CD8-positive, alpha-beta memory T cell (primary cell): ENCODE data around the gene PPP4R4. TPM values are rescaled to one million over a fixed set of nuclear protein-coding genes. Genes with fewer than 3 reads are reported as not detected.
A peak's percentile ranks its signal among the peaks of the same experiment; 100 is the strongest.
"Not testable (repeated sequence)": the region's sequence is repeated elsewhere in the genome, so short reads cannot be mapped to it uniquely, and the experiment has no call there.

Experiments
- CTCF ChIA-PET: fragments of 350-600 bp; sonication (Branson Sonifier 250); formaldehyde crosslinking; loops from one replicate; lab custom pipeline; 2021; ENCODE audit warnings: antibody characterized with exemption; lab: Charles Lee
- POLR2A ChIA-PET: fragments of 350-600 bp; sonication (Branson Sonifier 250); formaldehyde crosslinking; loops from one replicate; lab custom pipeline; 2021; ENCODE audit warnings: antibody characterized with exemption; lab: Charles Lee
- DNase-seq, 5 donors: peaks; one replicate each; pipeline versions ENCODE4 v3.0.0 to v3.0.0-alpha.2; 2020 to 2022; ENCODE audit warnings: mixed read lengths in 1 of 5
- H3K27ac ChIP-seq: one replicate; pipeline ENCODE4 v1.7.0; 2013; ENCODE audit warnings: low read depth, mild to moderate bottlenecking, low read length, moderate library complexity
- H3K27me3 ChIP-seq: 2 replicates; pipeline ENCODE4 v1.7.0; 2013; ENCODE audit warnings: low read length, mild to moderate bottlenecking; ENCODE audit not compliant: insufficient read depth, poor library complexity, severe bottlenecking
- H3K36me3 ChIP-seq: 2 replicates; pipeline ENCODE4 v1.7.0; 2013; ENCODE audit warnings: mild to moderate bottlenecking, low read length, moderate library complexity; ENCODE audit not compliant: insufficient read depth
- H3K4me1 ChIP-seq: 2 replicates; pipeline ENCODE4 v1.7.0; 2013; ENCODE audit warnings: mild to moderate bottlenecking, low read length, moderate library complexity; ENCODE audit not compliant: insufficient read depth
- H3K4me3 ChIP-seq: 2 replicates; pipeline ENCODE4 v1.7.0; 2013; ENCODE audit warnings: mild to moderate bottlenecking, low read length
- H3K9me3 ChIP-seq: 2 replicates; pipeline ENCODE4 v1.7.0; 2013; ENCODE audit warnings: mild to moderate bottlenecking, low read length
- H3K27ac Mint-ChIP-seq, 8 donors: one replicate each; pipeline ENCODE4 v1.8.0; 2020 to 2021; ENCODE audit warnings: mixed read lengths in 8 of 8, mild to moderate bottlenecking in 6 of 8, inconsistent platforms in 3 of 8, moderate library complexity in 3 of 8
- H3K27me3 Mint-ChIP-seq, 2 donors: one replicate each; pipeline ENCODE4 v1.8.0; 2020 to 2021; ENCODE audit warnings: mixed read lengths in 2 of 2, mild to moderate bottlenecking in 1 of 2, moderate library complexity in 1 of 2
- H3K36me3 Mint-ChIP-seq, 3 donors: one replicate each; pipeline ENCODE4 v1.8.0; 2020 to 2021; ENCODE audit warnings: mixed read lengths in 3 of 3, inconsistent platforms in 1 of 3, mild to moderate bottlenecking in 1 of 3
- H3K4me1 Mint-ChIP-seq, 3 donors: one replicate each; pipeline ENCODE4 v1.8.0; 2020 to 2021; ENCODE audit warnings: mixed read lengths in 3 of 3, inconsistent platforms in 1 of 3, mild to moderate bottlenecking in 1 of 3
- H3K4me3 Mint-ChIP-seq, 7 donors: one replicate each; pipeline ENCODE4 v1.8.0; 2020 to 2021; ENCODE audit warnings: mixed read lengths in 7 of 7, mild to moderate bottlenecking in 6 of 7, moderate library complexity in 4 of 7, inconsistent platforms in 2 of 7
- H3K9me3 Mint-ChIP-seq, 5 donors: one replicate each; pipeline ENCODE4 v1.8.0; 2020 to 2022; ENCODE audit warnings: mixed read lengths in 5 of 5, mild to moderate bottlenecking in 3 of 5, moderate library complexity in 2 of 5, inconsistent platforms in 1 of 5
- polyA plus RNA-seq: library from polyadenylated mRNA; unstranded; fragments of 300-500 nt; fragmentation: Illumina TruSeq; gene quantifications from one replicate; pipeline ENCODE4 v1.2.3, GENCODE V29; 2021
- total RNA-seq, 2 experiments: library from RNA; stranded (reverse); gene quantifications; one replicate each; pipeline ENCODE4 v1.2.3, GENCODE V29; 2021

The PPP4R4 gene
- total and polyA plus RNA-seq, 3 experiments from 2014 or later = 0.17 to 1.8 (median 1.2) TPM

- H3K36me3 ChIP-seq = no peaks in the 10 kb centered on the region
- CTCF ChIA-PET = no interaction called here
- H3K4me3 ChIP-seq = no peak overlapping the region
- no peaks in the 10 kb centered on the region for H3K9me3 ChIP-seq
- Mint-ChIP-seq H3K9me3 (no peaks in the 10 kb centered on the region), H3K4me1 (no peaks in the 10 kb centered on the region), H3K4me3 (no peak overlapping the region), H3K27ac (no peak overlapping the region), H3K36me3 (peaks cover 0 to 3% (median 0%) of the 10 kb centered on the region in 3 donors), H3K27me3 (peaks cover 0 to 33% of the 10 kb centered on the region in 2 donors)
- H3K27ac ChIP-seq = no peak overlapping the region
- POLR2A ChIA-PET = no interaction called here
- no peak for DNase-seq
- H3K27me3 ChIP-seq = no peaks in the 10 kb centered on the region
- no peaks in the 10 kb centered on the region for H3K4me1 ChIP-seq
Measured at GRCh38 chr14:94244182-94244581, 70.1 kb downstream of the PPP4R4 start.

DNA sequence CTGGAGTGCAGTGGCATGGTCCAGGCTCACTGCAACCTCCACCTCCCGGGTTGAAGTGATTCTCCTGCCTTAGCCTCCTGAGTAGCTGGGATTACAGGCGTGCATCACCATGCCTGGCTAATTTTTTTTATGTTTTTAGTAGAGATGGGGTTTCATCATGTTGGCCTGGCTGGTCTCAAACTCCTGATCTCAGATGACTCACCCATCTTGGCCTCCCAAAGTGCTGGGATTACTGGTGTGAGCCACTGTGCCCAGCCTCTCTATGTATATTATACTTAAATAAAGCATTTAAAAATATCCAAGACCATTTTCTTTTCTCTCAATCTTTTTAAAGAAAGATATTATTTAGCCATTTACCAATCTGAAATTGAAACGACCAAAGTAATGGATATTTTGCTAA, 90.1 kb downstream of the PPP4R4 start:
- H3K4me3 ChIP-seq, H3K4me1 ChIP-seq, H3K36me3 Mint-ChIP-seq, H3K4me3 Mint-ChIP-seq, H3K4me1 Mint-ChIP-seq, DNase-seq, H3K36me3 ChIP-seq, POLR2A ChIA-PET, H3K27ac ChIP-seq, CTCF ChIA-PET, H3K27me3 ChIP-seq, H3K27ac Mint-ChIP-seq, H3K9me3 ChIP-seq: not testable (repeated sequence)
- peaks cover 5 to 30% of the 10 kb centered on the region in 2 donors for H3K27me3 Mint-ChIP-seq
- H3K9me3 Mint-ChIP-seq = peaks cover 12 to 28% (median 14%) of the 10 kb centered on the region in 5 donors

DNA sequence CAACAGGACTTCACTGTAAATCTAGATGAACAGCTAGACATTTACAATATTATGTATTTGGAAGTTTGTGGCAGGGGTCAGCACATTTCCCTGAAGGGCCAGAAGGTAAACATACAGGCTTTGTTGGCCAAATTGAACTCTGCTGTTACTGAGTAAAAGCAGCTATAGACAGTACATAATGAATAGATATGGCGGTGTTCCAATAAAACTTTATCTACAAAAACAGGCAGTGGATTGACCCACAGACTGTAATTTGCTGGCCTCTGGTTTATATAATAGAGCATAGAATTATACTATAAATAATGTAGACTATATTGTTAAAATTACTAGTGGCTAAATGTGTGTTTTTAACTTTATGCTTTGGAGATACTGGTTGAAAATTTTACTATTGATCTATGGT, 93.2 kb downstream of the PPP4R4 start:
- CTCF ChIA-PET = no interaction called here
- Histone ChIP-seq H3K4me3 (no peak overlapping the region), H3K4me1 (no peaks in the 10 kb centered on the region), H3K9me3 (no peaks in the 10 kb centered on the region), H3K36me3 (no peaks in the 10 kb centered on the region), H3K27me3 (no peaks in the 10 kb centered on the region), H3K27ac (no peak overlapping the region)
- Mint-ChIP-seq H3K36me3 (peaks cover 0 to 3% (median 2%) of the 10 kb centered on the region in 3 donors), H3K4me1 (no peaks in the 10 kb centered on the region), H3K4me3 (no peak overlapping the region), H3K27ac (no peak overlapping the region), H3K9me3 (peaks cover 7 to 14% (median 10%) of the 10 kb centered on the region in 5 donors), H3K27me3 (peaks cover 4 to 35% of the 10 kb centered on the region in 2 donors)
- DNase-seq = no peak
- POLR2A ChIA-PET = no interaction called here

DNA sequence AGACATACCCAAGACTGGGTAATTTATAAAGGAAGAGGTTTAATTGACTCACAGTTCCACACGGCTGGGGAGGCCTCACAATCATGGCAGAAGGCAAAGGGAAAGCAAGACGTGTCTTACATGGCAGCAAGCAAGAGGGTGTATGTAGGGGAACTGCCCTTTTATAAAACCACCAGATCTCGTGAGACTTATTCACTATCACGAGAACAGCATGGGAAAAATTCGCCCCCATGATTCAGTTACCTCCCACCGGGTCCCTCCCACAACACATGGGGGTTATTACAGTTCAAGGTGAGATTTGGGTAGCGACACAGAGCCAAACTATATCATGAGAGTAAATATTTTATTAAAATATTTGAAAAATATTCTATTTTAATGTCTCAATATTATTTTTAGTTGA, 94.5 kb downstream of the PPP4R4 start:
- H3K9me3 Mint-ChIP-seq, H3K4me1 ChIP-seq, H3K4me3 Mint-ChIP-seq, DNase-seq, H3K36me3 ChIP-seq, H3K27me3 ChIP-seq, H3K9me3 ChIP-seq, H3K36me3 Mint-ChIP-seq, H3K27ac Mint-ChIP-seq, H3K27ac ChIP-seq, CTCF ChIA-PET, H3K4me1 Mint-ChIP-seq, POLR2A ChIA-PET, H3K4me3 ChIP-seq: not testable (repeated sequence)
- H3K27me3 Mint-ChIP-seq = peaks cover 2 to 42% of the 10 kb centered on the region in 2 donors

- no peak for DNase-seq
- H3K27ac ChIP-seq = no peak overlapping the region
- ChIA-PET POLR2A (no interaction called here), CTCF (no interaction called here)
- Mint-ChIP-seq H3K27me3 (peaks cover 2 to 42% of the 10 kb centered on the region in 2 donors), H3K36me3 (no peaks in the 10 kb centered on the region), H3K4me3 (no peak overlapping the region), H3K9me3 (no peaks in the 10 kb centered on the region), H3K27ac (peak overlapping the region in 1 of 8 donors; percentile 3), H3K4me1 (no peaks in the 10 kb centered on the region)
- no peaks in the 10 kb centered on the region for H3K9me3 ChIP-seq
- H3K4me3 ChIP-seq = no peak overlapping the region
- no peaks in the 10 kb centered on the region for H3K4me1 ChIP-seq
- H3K36me3 ChIP-seq = no peaks in the 10 kb centered on the region
- no peaks in the 10 kb centered on the region for H3K27me3 ChIP-seq
Measured at GRCh38 chr14:94269156-94269555, 95.0 kb downstream of the PPP4R4 start.

DNA sequence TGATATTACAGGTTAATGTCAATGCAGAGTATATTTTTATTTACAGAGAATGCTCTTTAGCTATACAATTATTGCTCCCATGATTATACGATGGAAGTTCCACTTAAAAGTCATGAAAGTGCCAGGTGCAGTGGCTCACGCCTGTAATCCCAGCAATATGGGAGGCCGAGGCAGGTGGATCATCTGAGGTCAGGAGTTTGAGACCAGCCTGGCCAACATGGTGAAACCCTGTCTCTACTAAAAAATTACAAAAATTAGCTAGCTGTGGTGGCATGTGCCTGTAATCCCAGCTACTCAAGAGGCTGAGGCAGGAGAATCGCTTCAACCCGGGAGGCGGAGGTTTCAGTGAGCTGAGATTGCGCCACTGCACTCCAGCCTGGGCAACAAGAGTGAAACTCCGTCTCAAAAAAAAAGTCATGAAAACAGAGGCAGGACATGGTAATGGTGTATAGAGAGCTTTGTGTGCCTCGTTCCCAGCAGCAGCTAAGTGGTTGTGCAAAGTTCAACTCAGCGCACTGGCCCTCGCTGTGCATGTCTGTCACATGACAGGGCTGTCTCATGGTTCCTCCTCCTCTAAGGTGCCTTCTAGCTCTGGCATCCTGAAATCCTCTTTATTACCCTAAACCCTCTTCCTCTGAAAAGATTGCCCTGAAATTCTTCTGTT, 102.9 kb downstream of the PPP4R4 start:
- H3K4me1 Mint-ChIP-seq, DNase-seq, H3K4me3 Mint-ChIP-seq, H3K4me3 ChIP-seq, H3K36me3 ChIP-seq, CTCF ChIA-PET, H3K27me3 ChIP-seq, H3K27ac Mint-ChIP-seq, H3K36me3 Mint-ChIP-seq, POLR2A ChIA-PET, H3K4me1 ChIP-seq, H3K27ac ChIP-seq, H3K9me3 Mint-ChIP-seq, H3K9me3 ChIP-seq: not testable (repeated sequence)
- peaks cover 4 to 19% of the 10 kb centered on the region in 2 donors for H3K27me3 Mint-ChIP-seq

DNA sequence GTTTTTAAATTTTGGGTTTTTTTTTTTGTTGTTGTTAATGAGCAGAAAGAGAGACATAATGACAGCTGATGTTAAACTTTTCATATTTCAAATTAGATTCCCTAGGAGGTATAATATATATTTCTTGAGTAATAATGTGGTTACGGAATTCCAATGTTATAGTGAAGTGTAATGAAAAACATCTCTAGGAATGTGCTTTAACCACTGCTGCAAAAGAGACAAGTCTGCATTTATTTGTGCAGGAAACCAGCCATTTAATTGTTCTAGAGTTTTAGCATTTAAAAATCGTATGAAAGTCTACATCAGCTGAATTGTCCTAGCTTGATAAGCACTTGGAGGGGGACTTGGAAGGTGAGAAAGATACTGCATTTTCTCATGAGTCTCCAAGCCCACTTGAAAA, 104.6 kb downstream of the PPP4R4 start:
- H3K27ac ChIP-seq = no peak overlapping the region
- Mint-ChIP-seq H3K4me3 (no peak overlapping the region), H3K27me3 (peaks cover 4 to 11% of the 10 kb centered on the region in 2 donors), H3K9me3 (no peaks in the 10 kb centered on the region), H3K36me3 (no peaks in the 10 kb centered on the region), H3K27ac (no peak overlapping the region), H3K4me1 (no peaks in the 10 kb centered on the region)
- H3K36me3 ChIP-seq = no peaks in the 10 kb centered on the region
- no peaks in the 10 kb centered on the region for H3K27me3 ChIP-seq
- no peak for DNase-seq
- H3K4me1 ChIP-seq = no peaks in the 10 kb centered on the region
- no peaks in the 10 kb centered on the region for H3K9me3 ChIP-seq
- ChIA-PET CTCF (no interaction called here), POLR2A (no interaction called here)
- H3K4me3 ChIP-seq = no peak overlapping the region

- POLR2A ChIA-PET = no interaction called here
- CTCF ChIA-PET = no interaction called here
Measured at GRCh38 chr14:94282991-94283723, 109.0 kb downstream of the PPP4R4 start.

More at GRCh38 chr14:94282991-94283723, 109.0 kb downstream of the PPP4R4 start:
- Histone ChIP-seq H3K9me3 (no peaks in the 10 kb centered on the region), H3K4me1 (no peaks in the 10 kb centered on the region), H3K4me3 (no peak overlapping the region), H3K27me3 (no peaks in the 10 kb centered on the region), H3K36me3 (no peaks in the 10 kb centered on the region), H3K27ac (no peak overlapping the region)
- Mint-ChIP-seq H3K27ac (no peak overlapping the region), H3K4me1 (no peaks in the 10 kb centered on the region), H3K27me3 (peaks cover 1 to 7% of the 10 kb centered on the region in 2 donors), H3K4me3 (no peak overlapping the region), H3K36me3 (no peaks in the 10 kb centered on the region), H3K9me3 (no peaks in the 10 kb centered on the region)
- no peak for DNase-seq
